Endothelial cell of umbilical vein (primary cell): ENCODE measurements around the gene TAPBPL. TPM values are rescaled to one million over a fixed set of nuclear protein-coding genes. Genes with fewer than 3 reads are reported as not detected.

Experiments used
- BruUV-seq: library from RNA; stranded (reverse); fragments of 400-500 nt; replicated peaks from 2 replicates; lab custom pipeline; 2021; lab: Mats Ljungman, UMichigan
- CTCF ChIA-PET: fragments of 300-600, 350-600 bp; sonication (Branson Sonifier 250); formaldehyde crosslinking; loops from one replicate; lab custom pipeline; 2021; ENCODE audit warnings: antibody characterized with exemption, inconsistent platforms; lab: Charles Lee
- POLR2A ChIA-PET: fragments of 300-600, 350-600 bp; sonication (Branson Sonifier 250); formaldehyde crosslinking; loops from one replicate; lab custom pipeline; 2021; ENCODE audit warnings: antibody characterized with exemption, inconsistent platforms; lab: Charles Lee
- DNase-seq: peaks from one replicate; pipeline ENCODE4 v3.0.0-alpha.2; 2011; ENCODE audit warnings: low read depth, low spot score
- FAIRE-seq: peaks from 2 replicates; lab custom pipeline; 2011; peaks lifted over from hg19 to GRCh38; lab: Jason Lieb, UNC
- H2AFZ ChIP-seq: 2 replicates; pipeline ENCODE4 v1.6.0; 2012; ENCODE audit warnings: low read depth, low read length, control low read depth, inconsistent platforms
- H3K27ac ChIP-seq: 2 replicates; pipeline ENCODE4 v1.5.1; 2011; ENCODE audit warnings: low read depth, mild to moderate bottlenecking, control low read depth, low read length, moderate library complexity; ENCODE audit not compliant: insufficient read depth
- H3K27me3 ChIP-seq, 2 experiments: 2 replicates each; pipeline versions ENCODE4 v1.6.0 to v1.6.1; 2011; ENCODE audit warnings: low read length in 2 of 2, mixed read lengths in 1 of 2; ENCODE audit not compliant: control insufficient read depth in 2 of 2, insufficient read depth in 2 of 2
- H3K36me3 ChIP-seq, 2 experiments: 2 replicates in 1 of 2; 3 replicates in 1 of 2; pipeline ENCODE4 v1.5.1; 2011; ENCODE audit warnings: low read length in 2 of 2, mild to moderate bottlenecking in 1 of 2, moderate library complexity in 1 of 2; ENCODE audit not compliant: control insufficient read depth in 2 of 2, insufficient read depth in 2 of 2; ENCODE audit errors: extremely low read depth in 1 of 2
- H3K4me1 ChIP-seq: 3 replicates; pipeline ENCODE4 v1.5.1; 2011; ENCODE audit warnings: mild to moderate bottlenecking, low read length; ENCODE audit not compliant: control insufficient read depth, insufficient read depth; ENCODE audit errors: extremely low read depth
- H3K4me2 ChIP-seq: 2 replicates; pipeline ENCODE4 v1.6.1; 2011; ENCODE audit warnings: low read length, control low read depth, mixed read lengths; ENCODE audit not compliant: insufficient read depth
- H3K4me3 ChIP-seq, 3 experiments: fragments of 200-600 bp in 1 of 3; sonication (generic), shearing (Covaris generic) in 1 of 3; replicated peaks in 1 of 3; 2 replicates each; pipeline ENCODE4 v1.5.1; 2011 to 2016; ENCODE audit warnings: control low read depth in 3 of 3, low read length in 3 of 3, mild to moderate bottlenecking in 2 of 3, inconsistent platforms in 1 of 3, low read depth in 1 of 3, moderate library complexity in 1 of 3; ENCODE audit not compliant: insufficient read depth in 1 of 3
- H3K79me2 ChIP-seq: 2 replicates; pipeline ENCODE4 v1.6.0; 2012; ENCODE audit warnings: low read length, inconsistent platforms; ENCODE audit not compliant: control insufficient read depth, insufficient read depth
- H3K9ac ChIP-seq: replicated peaks from 2 replicates; pipeline ENCODE3; 2011; ENCODE audit warnings: low read length, control low read depth; ENCODE audit not compliant: insufficient read depth; ENCODE audit errors: extremely low read depth
- H3K9me1 ChIP-seq: replicated peaks from 3 replicates; pipeline ENCODE4 v1.6.0; 2011; ENCODE audit warnings: mild to moderate bottlenecking, low read length; ENCODE audit not compliant: control insufficient read depth, insufficient read depth; ENCODE audit errors: extremely low read depth
- H3K9me3 ChIP-seq: replicated peaks from 2 replicates; pipeline ENCODE4 v1.5.1; 2012; ENCODE audit warnings: low read length, inconsistent platforms; ENCODE audit not compliant: control insufficient read depth, insufficient read depth
- H4K20me1 ChIP-seq: replicated peaks from 2 replicates; pipeline ENCODE3; 2011; ENCODE audit warnings: mild to moderate bottlenecking, low read length; ENCODE audit not compliant: control insufficient read depth, insufficient read depth; ENCODE audit errors: extremely low read depth
- CTCF ChIP-seq, 2 donors: IDR thresholded peaks; 1 replicate in 1 of 2; 2 replicates in 1 of 2; pipeline ENCODE4 v1.5.1; 2011; ENCODE audit warnings: low read length in 2 of 2, mild to moderate bottlenecking in 2 of 2, moderate library complexity in 2 of 2, control low read depth in 1 of 2, inconsistent platforms in 1 of 2, low read depth in 1 of 2; ENCODE audit not compliant: insufficient read depth in 1 of 2; ENCODE audit errors: extremely low read depth in 1 of 2
- EZH2 ChIP-seq: IDR thresholded peaks from 2 replicates; pipeline ENCODE4 v1.6.1; 2012; ENCODE audit warnings: borderline replicate concordance, low read depth, mild to moderate bottlenecking, moderate library complexity, low read length, inconsistent platforms; ENCODE audit not compliant: severe bottlenecking
- FOS ChIP-seq: IDR thresholded peaks from 2 replicates; pipeline ENCODE4 v1.6.1; 2011; ENCODE audit warnings: mild to moderate bottlenecking, low read length, moderate library complexity, borderline replicate concordance; ENCODE audit not compliant: insufficient read depth
- GATA2 ChIP-seq: IDR thresholded peaks from 2 replicates; pipeline ENCODE4 v1.7.0; 2011; ENCODE audit warnings: low read depth, mild to moderate bottlenecking, moderate library complexity, mixed read lengths, low read length; ENCODE audit not compliant: insufficient read length, insufficient read depth
- JUN ChIP-seq: IDR thresholded peaks from 2 replicates; pipeline ENCODE4 v1.6.1; 2011; ENCODE audit warnings: borderline replicate concordance, low read depth; ENCODE audit not compliant: insufficient read length, insufficient read depth
- MAX ChIP-seq: IDR thresholded peaks from 2 replicates; pipeline ENCODE4 v1.6.1; 2011; ENCODE audit not compliant: insufficient read depth, insufficient read length
- MYC ChIP-seq: IDR thresholded peaks from one replicate; pipeline ENCODE4 v1.6.1; 2011; ENCODE audit warnings: mild to moderate bottlenecking, low read depth, low read length
- POLR2A ChIP-seq: IDR thresholded peaks from 2 replicates; pipeline ENCODE4 v1.6.1; 2012; ENCODE audit warnings: low read depth, mild to moderate bottlenecking, control low read depth, low read length
- POLR2AphosphoS5 ChIP-seq: IDR thresholded peaks from 2 replicates; pipeline ENCODE4 v1.6.1; 2012; ENCODE audit warnings: low read depth, mild to moderate bottlenecking, control low read depth, low read length, moderate library complexity; ENCODE audit not compliant: insufficient read depth
- dilution Hi-C: fragments of 300-500 bp; cut with MboI; formaldehyde crosslinking; loops from one replicate; pipeline ENCODE4 v1.15.0; 2019; ENCODE audit warnings: low sequenced_read_pairs; ENCODE audit not compliant: extremely low pct_ligation_motif_present
- intact Hi-C: fragments of 100-400 bp; cut with micrococcal nuclease; formaldehyde crosslinking; loops from one replicate; pipeline ENCODE4 v1.10.0; 2022
- polyA plus RNA-seq, 4 experiments: library from polyadenylated mRNA; depleted of rRNA in 3 of 4; stranded (reverse) in 3 of 4; unstranded in 1 of 4; fragments of >200 nt; gene quantifications; 2 replicates each; pipeline versions ENCODE4 v1.2.1 to v1.2.3, GENCODE V29; 2011 to 2012; ENCODE audit warnings: missing spikeins in 1 of 4
- total RNA-seq: library from RNA; stranded (reverse); gene quantifications from 2 replicates; pipeline ENCODE4 v1.2.3, GENCODE V29; 2021

TAPBPL gene
- total and polyA plus RNA-seq, 2 donors (not counting 3 experiments of a cell fraction or from before 2014, with no cell fraction given) = 11.7 to 28.6 TPM

GRCh38 chr12:6416596-6416995 is 35.2 kb upstream of the TAPBPL start:
- FAIRE-seq (no peak), DNase-seq (no peak)
- no peaks in the 10 kb centered on the region for H3K79me2 ChIP-seq
- no peak overlapping the region for H3K27ac ChIP-seq
- H3K27me3 ChIP-seq = no peaks in the 10 kb centered on the region
- H2AFZ ChIP-seq = no peak overlapping the region
- H3K9me1 ChIP-seq = no peaks in the 10 kb centered on the region
- H3K4me2 ChIP-seq = no peak overlapping the region
- TF ChIP-seq MYC (no peak), EZH2 (no peak), MAX (no peak), POLR2AphosphoS5 (no peak), GATA2 (no peak), CTCF (IDR thresholded peaks at IDR 0.05; ENCODE audit: extremely low read depth in 1 of 2, insufficient read depth in 1 of 2, low read depth in 1 of 2, low read length in 2 of 2) (no peak), FOS (no peak), POLR2A (no peak), JUN (no peak)
- no peak overlapping the region for H3K9ac ChIP-seq
- dilution Hi-C loops = no loop called here
- no peaks in the 10 kb centered on the region for H3K36me3 ChIP-seq
- ChIA-PET CTCF (no interaction called here), POLR2A (no interaction called here)
- no peaks in the 10 kb centered on the region for H3K4me1 ChIP-seq
- H4K20me1 ChIP-seq = no peaks in the 10 kb centered on the region
- no peaks in the 10 kb centered on the region for H3K9me3 ChIP-seq
- no TSS peak for BruUV-seq
- H3K4me3 ChIP-seq = no peak overlapping the region
- intact Hi-C loops = no loop called here
